Forelimb muscle (tissue), 1 donor: ENCODE measurements around the gene CDK2AP2. TPM values are rescaled to one million over a fixed set of nuclear protein-coding genes. Genes with fewer than 3 reads are reported as not detected.

Experiments used
- DNase-seq: peaks from one replicate; pipeline ENCODE4 v3.0.0-alpha.2; 2013; ENCODE audit warnings: low read depth
- polyA plus RNA-seq: library from polyadenylated mRNA; unstranded; fragments of 120-200 nt; gene quantifications from one replicate; pipeline ENCODE4 v1.2.1, GENCODE V29; 2013; ENCODE audit not compliant: insufficient read length

CDK2AP2 gene
- polyA plus RNA-seq, 1 donor: 16.2 TPM

DNA sequence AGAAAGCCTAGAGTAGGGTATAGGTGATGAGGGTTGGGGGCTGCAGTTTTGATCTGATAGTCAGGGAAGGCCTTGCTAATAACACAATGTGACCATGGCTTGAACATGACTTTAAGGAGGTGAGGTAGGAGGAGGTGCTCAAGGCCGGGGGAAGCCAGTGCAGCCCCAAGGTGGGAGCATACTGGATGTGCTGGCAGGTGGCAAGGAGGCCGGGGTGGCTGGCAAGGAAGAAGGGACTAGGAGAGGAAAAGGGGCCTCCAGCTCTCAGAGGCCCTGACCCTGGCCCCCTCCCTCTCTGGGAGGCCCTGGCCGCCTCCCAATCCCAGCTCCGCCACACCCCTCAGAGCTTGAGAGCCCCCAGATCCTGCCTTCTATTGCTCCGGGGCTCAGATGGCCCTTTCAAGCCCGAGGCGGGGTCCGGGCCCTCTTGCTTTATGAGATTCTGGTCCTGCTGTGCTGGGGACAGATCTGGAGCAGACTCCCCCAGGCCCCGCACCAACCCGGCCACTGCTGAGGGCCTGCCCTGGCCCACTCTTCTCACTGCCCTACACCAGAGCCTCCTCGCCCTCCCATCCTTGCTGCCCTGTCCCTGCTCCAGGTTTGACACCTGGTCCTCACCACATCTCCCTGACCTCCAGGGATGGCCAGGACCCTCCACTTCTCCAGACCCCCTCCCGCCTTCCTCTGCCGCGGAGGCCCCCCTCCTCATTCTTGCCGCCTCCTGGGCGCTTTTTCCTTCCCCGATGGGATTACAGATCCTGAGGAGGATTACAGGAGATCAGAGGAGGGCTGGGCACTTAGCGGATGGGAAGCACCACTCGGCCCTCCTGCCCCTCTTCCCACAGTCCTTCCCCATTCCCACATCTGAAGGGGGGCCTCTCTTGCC is 4.6 kb downstream of the CDK2AP2 start:
- DNase-seq: no peak

GRCh38 chr11:67502328-67502979 is 5.5 kb downstream of the CDK2AP2 start:
- no peak for DNase-seq

DNA sequence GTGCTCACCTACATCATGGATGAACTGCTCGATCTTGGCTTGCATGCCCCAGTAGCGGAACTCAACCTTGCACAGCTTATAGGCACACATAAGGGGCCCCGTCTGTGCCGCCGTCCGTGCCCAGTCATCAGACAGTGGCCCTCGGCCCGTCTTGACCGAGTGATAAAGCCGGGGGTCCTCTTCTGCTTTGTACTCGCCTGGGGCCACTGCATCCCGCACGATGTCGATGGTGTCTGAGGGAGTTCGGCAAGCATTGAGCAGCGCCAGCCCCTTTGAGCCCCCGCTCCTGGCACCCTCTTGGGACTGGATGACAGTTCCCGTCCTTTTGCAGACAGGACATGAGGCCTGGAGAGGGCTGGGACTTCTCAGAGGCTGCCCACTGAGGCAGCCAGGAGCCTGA is 6.1 kb downstream of the CDK2AP2 start:
- DNase-seq: no peak

- no peak for DNase-seq
Observed at GRCh38 chr11:67500831-67501715, 6.9 kb downstream of the CDK2AP2 start.

- no peak for DNase-seq
Observed at GRCh38 chr11:67500484-67500821, 7.5 kb downstream of the CDK2AP2 start.

- DNase-seq: no peak
Observed at GRCh38 chr11:67499808-67500483, 8.0 kb downstream of the CDK2AP2 start.

GRCh38 chr11:67498544-67498972 is 9.4 kb downstream of the CDK2AP2 start:
- DNase-seq: no peak

DNA sequence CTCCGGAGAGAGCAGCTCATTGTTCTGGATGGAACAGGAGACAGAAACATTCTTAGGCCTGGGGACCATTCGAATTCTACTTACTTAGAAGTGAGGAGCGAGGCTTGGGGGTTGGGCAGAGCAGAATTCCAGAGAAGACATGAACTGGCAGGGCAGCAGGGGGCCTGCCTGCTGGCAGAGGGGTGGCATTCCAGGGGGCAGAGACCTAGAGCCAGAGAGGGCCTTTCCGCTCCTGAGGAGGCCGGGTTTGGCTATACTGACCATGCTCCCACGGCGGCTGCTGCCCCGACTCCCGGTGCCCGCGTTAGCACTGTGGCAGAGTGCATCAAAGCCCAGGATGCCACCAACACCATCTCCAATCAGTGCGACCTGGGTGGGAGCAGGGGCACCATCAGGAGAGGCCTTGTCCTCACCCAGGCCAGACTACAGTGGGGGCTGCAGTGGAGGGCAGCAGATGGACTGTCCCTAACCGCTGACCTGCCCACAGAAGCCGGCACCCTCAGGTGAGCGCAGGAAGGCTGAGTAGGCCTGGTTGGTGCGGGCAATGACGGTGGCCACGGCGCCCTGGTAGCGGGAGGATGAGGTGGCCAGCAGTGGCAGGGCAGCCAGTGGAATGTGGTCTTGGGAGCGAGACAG is 10.2 kb downstream of the CDK2AP2 start:
- no peak for DNase-seq

DNA sequence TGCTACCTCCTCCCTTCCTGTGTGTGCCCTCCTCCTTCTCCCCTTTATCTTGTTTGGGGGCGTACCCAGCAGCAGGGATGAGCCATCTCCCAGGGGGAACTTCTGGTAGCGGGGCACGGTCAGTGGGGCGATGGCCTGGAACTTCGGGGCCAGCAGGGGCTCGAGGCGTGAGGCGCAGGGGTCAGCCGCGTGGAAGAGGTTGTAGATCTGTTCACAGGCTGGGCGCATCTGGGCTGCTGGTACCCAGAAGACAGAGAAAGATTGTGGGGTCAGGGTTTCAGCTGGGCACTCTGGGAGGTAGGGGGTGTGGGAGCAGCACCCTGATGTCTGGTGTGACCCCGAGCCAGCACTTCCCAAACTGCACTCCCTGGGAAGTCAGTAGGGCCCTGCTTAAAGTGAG is 11.8 kb downstream of the CDK2AP2 start:
- no peak for DNase-seq

GRCh38 chr11:67495234-67496005 is 12.5 kb downstream of the CDK2AP2 start:
- no peak for DNase-seq

GRCh38 chr11:67494371-67495233 is 13.4 kb downstream of the CDK2AP2 start:
- no peak for DNase-seq

DNA sequence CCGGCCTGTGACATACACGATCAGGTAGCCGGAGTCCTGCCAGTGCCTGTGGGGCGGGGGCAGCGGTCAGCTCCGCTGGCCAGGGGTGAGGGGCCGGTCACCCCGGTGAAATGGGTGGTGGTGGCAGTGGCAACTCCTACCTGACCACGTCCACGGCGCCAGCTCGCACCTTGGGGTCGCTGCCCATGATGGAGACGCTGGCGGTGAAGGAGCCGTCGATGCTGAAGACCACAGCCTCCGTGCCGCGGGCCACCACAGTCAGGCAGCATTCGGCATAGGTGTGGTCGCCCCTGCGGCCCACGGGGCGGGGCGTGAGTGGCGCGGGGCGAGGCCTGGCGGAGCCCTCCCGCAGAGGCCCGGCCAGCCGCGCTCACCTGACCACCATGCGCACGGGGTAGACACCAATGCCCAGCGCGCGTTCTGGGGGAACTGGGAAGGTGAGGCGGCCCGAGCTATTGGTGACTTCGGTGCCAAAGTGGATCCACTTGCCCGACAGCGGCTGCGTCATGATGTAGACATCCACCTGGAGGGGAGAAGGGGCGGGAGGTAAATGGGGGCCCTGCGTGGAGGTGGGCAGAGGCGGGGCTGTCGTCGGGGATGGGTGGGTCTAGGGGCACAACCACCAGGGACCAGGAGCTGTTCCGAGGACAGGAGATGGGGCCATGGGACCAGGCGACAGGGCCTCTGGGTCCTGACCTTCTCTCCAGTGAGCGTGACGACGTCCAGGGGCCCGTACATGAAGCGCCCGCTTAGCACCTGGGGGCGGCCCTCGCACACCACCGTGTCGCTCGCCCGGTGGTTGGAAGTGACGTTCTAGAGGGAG is 14.2 kb downstream of the CDK2AP2 start:
- DNase-seq: no peak

DNA sequence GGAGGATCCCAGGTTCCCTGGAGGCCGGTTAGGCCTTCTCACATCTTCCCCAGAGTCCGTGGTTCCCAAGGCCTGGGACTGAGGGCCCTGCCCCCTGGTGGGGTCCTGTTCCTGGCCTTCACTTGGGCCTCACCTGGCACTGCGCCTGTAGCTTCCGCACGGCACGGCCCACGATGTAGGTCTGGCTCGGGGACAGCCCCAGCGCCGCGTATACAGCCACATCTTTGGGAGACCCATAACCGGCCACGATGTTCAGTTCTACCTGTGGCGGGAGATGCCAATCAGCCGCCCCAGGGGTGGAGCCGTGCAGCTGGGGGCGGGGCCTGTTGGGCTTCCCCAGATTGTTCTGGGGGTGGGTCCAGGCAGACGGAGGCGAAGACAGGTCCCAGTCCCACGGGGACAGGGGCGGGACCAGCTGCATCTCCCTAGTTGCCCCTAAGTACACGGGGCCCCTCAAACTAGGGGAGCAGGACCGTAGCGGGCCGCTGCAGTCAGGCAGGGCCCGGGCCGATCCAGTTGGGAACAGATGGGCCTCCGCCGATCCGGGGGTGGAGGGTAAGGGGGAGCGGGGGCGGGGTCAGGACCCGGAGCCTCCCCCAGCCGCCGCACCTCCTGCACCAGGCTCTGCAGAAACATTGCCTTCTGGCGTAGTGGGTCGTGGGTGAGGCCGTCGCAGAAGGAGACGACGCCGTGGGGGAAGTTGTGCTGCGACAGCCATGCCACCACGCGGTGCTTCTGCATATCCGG is 15.0 kb downstream of the CDK2AP2 start:
- DNase-seq: no peak

GRCh38 chr11:67492069-67492727 is 15.8 kb downstream of the CDK2AP2 start:
- DNase-seq: no peak

- no peak for DNase-seq
Observed at GRCh38 chr11:67491276-67492068, 16.5 kb downstream of the CDK2AP2 start.

DNA sequence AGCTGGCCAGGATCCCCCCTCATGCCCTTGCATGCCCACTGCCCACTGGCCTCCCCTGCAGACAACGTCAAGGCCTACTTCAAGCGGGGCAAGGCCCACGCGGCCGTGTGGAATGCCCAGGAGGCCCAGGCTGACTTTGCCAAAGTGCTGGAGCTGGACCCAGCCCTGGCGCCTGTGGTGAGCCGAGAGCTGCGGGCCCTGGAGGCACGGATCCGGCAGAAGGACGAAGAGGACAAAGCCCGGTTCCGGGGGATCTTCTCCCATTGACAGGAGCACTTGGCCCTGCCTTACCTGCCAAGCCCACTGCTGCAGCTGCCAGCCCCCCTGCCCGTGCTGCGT is 17.3 kb downstream of the CDK2AP2 start:
- no peak for DNase-seq
